GM19023 (cell line): Measurements from ENCODE around the gene GFPT2.

ENCODE experiments used
- ATAC-seq: cut with Tn5 transposase; IDR thresholded peaks from one replicate; pipeline ENCODE4 v1.9.1; 2021; ENCODE audit warnings: mild to moderate bottlenecking, moderate library complexity; ENCODE audit not compliant: unreplicated experiment

Gene GFPT2

DNA sequence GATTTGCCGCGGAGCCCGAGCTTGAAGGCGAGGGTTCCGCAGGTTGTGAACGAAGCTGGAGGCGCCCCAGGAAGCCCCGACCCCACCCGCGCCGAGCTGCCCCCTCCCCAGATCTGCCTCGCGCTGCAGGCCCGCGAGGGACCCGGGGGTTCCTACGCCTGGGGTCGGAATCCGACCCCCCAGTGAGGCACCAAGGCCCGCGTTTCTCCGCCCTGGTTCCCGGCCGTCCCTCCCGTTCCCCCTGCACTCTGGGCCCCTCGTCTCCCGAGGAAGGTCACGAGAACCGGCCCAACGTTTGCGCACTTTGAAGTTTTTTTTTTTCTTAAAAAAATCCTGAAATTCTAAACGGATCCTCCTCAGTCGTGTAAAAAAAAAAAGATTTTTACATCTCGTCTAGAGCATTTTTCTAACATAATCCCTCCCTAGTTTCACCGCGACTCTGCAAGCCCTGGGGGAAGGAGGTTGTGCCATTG is 880 bp upstream of the GFPT2 start:
- no peak for ATAC-seq

DNA sequence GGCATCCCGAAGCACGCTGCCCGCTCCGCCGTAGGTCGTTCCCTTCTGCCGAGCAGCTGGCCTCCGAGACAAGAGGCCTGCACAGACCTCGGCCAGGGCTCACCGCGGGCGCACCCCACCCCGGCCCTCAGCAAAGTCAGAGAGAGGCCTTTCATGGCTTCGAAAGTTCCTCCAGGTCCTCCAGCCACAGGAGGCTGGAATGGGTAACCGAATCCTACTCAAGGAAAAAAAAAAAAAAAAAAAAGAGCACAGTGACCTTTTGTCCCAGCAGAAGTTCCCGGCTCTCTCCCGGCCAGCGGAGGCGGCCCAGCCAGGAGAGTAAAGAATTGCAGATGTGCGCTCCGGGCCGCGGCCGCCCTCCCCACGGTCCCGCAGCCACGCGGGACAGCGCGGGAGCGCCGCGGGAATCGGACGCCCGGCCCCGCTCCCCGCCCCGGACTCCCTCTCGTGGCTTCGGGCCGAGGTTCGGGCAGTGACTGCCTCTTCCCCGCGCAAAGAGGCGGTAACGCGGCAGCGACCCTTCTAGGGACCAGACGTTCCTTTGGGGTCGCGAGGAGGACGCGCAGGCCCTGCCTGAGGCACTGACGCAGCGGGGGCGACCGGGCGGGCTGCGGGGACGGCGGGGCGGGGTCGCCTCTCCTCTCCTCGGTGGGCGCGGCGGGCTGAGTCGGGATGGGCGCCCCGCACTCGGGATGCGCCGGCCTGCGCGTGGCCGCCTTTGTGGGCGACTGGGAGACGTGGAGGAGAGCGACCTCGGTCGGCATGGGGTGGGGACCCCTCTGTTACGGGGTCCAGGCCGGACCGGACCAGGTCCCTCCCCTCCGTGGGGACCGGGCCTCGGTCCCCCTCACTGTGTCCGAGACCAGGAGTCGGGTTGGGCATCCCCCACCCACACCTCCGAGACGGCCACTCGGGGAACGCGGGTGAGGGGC is 754 bp downstream of the GFPT2 start:
- ATAC-seq = no peak

DNA sequence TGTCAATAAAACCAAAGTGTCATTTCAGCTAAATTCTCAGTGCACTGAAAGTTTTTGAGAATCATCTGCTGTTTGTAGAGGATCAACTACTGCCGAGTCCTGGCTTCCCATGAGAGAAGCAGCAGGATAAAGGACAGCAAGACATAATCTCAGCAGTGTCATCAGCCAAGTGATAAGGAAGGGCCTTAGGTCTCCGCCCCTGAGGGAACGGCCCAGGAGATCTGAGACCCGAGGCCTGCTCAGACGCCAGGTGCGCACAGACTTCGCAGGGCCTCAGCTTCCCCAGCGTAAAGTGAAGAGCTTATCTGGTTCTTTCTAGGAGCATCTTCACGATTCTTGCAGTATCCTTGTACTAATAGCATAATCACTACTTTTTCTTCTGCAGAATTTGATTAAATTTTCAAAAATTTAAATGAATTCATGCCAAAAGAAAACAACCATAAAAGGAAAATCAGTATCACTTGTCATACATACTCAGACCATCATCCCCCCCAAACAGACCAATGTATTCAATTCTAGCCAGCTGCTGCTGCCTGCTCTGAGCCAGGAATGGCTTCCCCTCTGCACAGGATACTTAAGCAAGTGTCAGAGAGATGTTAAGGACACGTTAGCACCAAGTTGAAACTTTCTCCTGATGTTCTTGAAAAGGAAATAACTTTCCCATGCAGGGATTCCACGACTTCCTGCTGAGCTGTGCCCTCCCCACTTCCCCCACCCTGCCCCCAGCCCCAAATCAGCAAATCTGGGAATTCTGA is 2.2 kb downstream of the GFPT2 start:
- no peak for ATAC-seq

DNA sequence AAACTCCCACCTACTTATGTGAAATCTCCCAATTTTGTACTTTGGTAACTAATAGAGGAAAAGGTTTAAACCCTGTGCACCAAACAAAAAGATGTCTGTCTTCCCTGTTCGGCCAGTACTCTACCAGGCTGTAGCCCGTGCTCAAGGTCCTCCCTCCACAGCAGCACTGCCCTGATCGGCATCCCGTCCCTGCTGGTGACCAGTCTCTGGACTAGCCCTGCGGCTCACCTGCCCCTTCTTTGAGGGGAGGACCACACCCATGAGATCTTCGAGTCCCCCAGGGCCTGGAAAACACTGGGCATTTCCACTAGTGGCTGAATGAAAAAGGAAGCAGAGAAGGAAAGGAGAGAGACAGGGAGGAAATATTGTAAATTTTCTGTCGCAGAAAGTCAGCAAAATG is 2.8 kb downstream of the GFPT2 start:
- no peak for ATAC-seq

DNA sequence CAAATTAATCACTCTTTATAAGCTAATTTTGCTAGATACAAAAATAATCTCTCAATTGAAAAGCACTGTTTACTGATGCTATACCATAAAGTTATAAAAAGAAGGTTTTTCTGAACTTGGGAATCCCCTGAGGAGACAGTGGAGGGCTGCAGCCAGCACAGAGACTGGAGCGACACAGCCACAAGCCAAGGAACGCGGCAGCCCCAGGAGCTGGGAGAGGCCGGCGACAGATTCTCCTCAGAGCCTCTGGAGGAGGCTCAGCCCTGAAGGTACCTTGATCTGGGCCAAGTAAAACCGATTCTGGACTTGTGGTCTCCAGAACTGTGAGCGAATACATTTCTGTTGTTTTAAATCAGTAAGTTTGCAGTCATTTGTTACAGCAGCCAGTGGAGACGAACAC is 3.7 kb downstream of the GFPT2 start:
- ATAC-seq = no peak

DNA sequence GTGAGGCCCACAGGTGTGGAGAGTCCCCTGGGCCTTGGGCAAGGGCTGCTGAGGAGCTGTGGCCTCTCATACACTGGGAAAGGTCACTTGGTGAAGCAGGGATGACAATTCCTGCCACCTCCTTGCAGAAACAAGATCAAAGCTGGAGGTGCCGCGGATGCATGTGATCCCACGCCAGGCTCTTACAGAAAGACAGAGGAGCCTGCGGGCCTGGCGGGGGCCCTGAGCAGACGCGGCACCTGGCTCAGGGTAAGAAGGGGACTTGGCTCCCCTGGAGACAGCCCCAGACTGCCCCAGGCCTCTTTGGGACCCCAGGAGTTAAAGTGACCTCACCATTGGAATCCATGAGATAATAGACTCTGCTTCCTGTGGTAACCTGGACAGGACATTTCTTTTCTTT is 4.8 kb downstream of the GFPT2 start:
- no peak for ATAC-seq

DNA sequence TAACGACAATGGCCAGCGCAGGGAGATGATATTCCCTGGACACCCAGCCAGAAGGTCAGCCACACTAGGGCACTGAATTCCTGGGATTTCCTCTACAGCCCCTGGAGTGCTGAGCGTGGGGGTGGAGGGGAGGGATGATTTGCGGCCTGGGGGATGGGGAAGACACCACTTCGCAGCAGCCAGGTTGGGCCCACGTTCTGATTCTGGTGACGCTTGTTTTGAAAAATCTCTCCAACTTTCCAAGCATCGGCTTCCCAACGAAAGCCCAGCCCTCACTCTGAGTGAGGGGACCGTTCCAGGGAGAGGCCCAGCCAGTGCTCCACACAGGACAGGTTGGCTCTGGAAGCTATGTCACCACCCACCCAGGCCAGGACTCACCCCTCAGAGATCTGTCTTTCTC is 5.4 kb downstream of the GFPT2 start:
- no peak for ATAC-seq

DNA sequence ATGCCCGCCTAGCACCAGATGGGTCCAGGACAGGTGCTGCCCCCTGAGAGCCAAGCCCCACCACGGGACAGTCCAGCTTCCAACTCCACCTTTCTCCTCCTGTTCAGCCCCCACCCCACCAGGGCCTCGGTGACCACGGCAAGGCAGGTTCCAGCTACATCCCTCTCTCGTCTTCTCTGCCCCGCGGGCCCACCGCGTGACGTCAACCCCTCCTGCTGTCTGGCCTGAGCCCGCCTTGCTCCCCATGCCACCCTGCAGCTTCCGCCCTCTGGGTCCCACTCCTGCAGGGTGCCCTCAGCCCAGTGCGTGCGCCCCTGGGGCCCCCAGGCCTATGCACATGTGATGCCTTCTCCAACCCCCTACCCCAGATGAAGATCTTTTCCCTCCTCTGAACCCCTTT is 6.8 kb downstream of the GFPT2 start:
- no peak for ATAC-seq

DNA sequence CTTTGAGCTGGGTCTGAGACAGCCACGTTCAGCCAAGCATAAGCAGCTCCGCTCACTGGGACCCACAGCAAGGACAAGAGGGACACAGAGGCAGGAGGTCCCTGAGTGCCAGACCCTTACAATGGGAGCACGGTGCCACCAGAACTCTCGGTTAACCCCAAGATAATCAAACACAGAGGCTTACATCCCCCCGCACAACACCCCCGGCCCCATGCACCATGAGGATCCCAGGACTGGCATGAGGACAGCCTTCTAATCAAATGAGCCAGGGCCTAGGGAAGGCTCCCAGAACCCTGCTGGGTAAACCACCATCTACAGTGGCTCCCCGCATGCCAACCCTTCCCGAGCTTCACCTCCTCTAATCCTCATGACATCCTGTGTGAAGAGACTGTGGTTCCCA is 7.4 kb downstream of the GFPT2 start:
- no peak for ATAC-seq

DNA sequence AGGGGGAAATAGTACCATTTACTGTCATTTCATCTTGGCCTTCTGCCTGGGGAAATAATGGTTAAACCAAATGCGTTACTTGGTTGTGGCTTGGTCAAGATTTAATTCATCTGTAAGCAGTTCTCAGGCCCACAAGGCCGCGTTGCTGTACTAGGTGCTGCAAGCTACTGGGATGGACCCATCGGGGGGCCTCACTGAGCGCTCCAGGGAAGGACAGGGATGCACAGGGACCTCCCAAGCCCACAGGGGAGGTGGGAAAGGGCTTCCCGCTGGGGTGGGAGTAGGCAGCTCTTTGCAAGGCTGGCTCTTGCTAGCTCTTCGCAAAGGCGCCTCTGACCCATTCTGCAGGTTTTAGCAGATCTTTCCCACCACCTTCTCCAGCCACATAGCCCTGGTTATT is 8.0 kb downstream of the GFPT2 start:
- no peak for ATAC-seq

DNA sequence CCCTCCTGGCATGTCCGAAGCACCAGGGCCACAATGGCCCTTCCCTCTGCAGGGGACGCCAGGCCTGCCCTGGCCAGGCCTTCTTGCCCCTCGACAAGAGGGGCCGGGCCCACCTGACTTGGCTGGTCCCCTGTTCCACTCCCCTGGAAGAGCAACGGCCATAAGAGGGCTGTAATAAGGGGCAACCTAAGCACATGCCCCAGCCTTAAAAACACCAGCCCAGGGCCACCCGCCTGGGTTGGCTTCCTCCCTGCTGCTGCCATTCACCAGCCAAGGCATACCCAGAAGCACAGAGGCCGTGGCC is 8.5 kb downstream of the GFPT2 start:
- ATAC-seq = no peak

DNA sequence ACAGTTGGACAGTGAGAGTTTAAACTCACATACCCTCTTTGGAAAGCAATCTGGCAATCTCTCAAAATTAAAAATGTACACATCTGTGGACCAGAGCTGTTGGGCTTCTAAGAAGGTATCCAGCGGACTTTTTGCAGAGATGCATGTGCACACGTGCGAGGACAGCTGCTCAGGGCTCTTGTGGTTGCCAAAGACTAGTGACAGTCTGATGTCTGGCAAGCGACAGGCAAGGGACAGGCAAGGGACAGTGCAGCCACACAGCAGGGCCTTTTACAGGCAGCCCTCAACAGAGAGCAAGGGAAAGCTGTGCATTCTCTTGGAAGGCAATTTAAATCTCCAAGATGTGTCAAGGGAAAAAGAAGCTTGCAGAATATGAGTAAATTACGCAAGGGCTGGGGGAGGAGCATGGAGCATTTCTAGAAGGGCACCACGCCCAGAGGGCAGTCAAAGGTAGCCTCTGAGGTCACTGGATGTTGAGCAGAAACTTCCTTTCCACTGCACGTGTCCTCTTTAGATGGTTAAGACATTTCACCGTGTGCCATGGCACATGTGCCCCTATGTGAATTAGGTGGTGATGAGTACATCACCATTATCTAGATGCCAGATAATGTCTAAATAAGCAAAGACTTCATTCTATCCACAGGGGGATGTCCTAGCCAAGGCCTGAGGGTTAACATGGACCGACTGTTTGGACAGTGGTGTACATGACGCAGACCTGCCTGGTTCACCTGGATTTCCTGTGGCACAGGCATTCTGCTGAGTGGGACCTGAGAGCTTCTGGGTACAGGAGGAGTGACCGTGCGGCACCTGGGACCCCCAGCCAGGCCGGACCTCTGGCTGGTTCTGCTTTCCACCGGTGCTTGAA is 9.1 kb downstream of the GFPT2 start:
- no peak for ATAC-seq

DNA sequence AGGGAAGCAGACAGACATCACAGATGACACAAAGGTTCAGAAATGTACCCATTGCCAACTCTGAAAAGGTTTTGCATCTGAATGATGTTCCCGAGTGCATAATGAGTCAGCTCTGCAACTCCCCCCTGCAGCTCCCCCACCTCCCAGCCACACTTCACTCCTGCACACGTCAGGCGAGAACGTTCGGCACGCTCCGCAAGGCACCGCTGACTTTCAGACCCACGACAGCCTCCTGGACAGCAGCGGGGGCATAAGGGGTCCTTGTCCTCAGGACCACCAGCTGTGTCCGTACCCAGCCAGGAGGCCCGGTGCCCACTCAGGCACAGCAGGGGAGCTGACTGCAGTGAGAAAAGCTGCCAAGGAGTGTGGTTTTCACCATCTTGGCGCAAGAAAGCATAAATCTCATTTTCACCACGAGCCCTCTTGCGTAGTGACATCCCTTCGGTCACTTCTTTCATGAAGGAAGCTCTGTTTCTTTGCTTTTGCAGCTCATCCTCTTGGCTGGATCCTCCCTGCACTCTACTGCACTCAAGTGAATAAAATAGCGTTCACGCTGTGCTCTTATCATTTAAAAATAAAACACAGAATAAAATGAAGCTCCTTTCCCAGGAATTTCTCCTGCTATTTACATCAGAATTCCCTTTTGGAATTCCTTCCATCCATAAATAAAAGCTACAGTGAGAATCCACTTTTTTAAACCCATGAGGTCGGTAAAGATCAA is 9.9 kb downstream of the GFPT2 start:
- ATAC-seq = no peak

DNA sequence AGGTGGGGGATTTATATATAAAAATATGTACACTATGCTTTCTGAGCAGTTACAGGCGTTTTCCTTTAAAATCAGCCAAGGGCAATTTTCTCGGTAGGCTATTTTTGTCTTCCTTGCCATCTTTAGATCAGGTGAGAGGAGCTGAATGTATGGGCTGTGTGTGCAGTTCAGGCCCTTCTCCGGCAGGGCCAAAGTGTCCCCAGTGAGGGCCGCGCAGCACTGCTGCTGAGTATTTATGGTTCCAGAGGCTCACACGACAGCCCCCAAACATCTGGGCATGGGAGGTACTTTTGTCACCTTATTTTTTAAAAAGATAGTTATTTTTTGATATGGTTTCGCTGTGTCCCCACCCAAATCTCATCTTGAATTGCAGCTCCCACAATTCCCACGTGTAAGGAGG is 11.5 kb downstream of the GFPT2 start:
- ATAC-seq = no peak

DNA sequence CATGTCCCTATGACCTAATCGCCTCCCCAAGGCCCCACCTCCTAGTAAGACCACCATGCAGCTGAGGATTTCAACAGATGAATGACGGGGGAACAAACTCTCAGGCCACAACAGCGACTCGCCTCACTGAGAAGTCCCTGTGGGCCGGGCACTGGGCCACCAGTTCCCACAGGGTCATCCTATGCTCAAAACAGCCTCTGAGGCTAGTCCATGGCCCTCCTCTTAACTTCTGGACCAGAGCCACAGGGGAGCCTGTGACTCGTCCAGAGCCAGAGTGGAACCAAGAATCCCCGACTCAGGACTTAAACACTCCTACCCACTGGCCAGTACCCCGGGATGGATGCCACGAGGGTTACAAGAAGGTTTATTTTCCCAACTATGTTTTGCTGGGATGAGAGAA is 12.3 kb downstream of the GFPT2 start:
- ATAC-seq = no peak

DNA sequence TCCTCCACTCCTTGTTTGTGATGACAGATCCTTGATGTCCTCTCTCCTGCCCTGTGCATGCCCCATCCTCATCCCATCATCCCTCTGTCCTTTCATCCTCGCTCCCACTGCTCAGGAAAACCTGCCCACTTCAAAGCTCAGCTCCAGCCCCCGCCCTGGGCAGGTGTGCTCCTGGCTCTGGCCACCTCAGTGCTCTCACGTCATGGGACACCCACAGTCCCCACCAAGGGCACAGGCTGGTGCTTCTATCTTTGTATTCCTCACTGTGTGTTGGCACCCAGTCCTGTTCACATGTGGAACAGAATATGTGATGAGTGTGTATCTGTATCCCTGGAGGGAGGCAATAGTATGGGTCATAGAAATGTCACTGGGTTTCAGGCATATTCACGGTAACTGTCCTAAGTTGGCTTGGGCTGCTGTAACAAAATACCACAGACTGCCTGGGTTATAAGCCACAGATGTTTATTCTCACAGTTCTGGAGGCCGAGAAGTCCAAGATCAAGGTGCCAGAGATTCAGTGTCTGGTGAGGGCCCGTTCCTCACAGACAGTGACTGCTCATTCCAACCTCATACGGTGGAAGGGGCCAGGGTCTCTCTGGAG is 13.5 kb downstream of the GFPT2 start:
- no peak for ATAC-seq

DNA sequence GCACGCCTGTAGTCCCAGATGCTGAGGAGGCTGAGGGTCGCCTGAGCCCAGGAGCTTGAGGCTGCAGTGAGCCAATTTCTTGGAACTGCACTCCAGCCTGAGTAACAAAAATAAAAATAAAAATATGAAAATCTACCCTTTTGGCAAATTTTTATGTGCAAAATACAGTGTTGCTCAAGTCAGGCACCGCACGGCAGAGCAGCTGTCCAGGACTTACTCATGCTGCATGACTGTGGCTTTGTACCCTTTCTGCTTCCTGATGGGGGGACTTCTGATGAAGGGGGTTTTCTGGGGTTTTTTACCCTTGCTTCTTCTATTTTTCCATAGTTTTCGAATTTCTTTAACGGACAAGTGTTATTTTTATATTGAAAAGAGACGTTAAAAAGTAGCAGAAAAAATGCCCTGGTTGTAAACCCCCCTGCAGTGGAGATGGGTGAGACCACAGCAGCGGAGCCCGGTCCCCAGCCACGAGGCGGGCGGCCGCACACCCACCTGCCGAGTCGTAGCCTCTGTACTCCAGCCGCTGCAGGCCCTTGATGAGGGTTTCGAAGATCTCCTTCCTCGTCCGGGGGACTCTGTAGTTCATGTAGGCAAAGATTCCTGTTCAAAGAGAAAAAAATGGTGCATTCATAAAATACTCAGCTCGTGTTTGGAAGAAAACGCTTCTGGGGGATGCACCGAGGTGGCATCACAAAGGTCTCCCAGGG is 15.0 kb downstream of the GFPT2 start:
- ATAC-seq = no peak

DNA sequence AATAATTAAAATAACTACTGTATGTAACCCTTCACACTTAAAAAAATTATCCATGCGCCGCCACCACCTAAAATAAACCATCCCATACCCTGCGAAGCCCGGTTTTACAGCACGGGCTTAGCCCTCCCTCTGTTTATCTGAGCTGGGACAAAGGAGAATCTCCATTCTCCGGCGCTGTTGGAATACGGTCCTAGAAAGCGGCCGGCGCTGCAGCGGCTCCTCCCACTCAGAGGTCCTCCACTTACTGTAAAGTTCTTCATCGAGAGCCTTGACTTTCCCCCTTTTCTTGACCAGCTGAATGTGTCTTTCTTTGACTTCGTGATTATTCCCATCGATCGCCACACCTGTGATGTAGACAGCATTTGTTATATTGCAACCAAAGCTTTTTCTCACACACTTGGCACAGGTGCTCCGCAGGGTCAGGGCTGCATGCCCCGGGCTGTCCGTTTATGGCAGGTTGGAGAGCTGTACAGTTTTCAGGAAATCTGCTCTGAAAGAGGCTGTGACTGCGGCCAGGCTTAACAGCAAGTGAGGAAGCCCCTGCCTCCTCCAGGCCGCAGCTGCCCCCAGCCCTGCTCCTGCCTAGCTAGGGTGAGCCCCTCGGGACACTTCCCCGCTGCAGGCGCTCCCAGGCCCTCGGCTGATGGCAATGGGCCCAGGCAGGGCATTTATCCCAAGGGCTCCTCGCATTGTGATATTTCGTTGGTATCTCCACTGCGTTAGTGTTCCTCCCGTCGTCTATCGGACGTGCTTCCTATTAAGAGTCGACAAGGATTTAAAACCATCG is 16.7 kb downstream of the GFPT2 start:
- ATAC-seq = no peak
